Activated T-cell treated with anti-CD3 and anti-CD28 coated beads, Interleukin-2, amount 50 U/mL, for 48 hours (primary cell): Measurements from ENCODE around the gene RPUSD1.
A peak's percentile ranks its signal among the peaks of the same experiment; 100 is the strongest.
"Not testable (repeated sequence)": the region's sequence is repeated elsewhere in the genome, so short reads cannot be mapped to it uniquely, and the experiment has no call there.

ENCODE experiments used
- DNase-seq, 2 experiments: peaks; one replicate each; pipeline ENCODE4 v3.0.0-alpha.2; 2020

Gene RPUSD1, protein sequence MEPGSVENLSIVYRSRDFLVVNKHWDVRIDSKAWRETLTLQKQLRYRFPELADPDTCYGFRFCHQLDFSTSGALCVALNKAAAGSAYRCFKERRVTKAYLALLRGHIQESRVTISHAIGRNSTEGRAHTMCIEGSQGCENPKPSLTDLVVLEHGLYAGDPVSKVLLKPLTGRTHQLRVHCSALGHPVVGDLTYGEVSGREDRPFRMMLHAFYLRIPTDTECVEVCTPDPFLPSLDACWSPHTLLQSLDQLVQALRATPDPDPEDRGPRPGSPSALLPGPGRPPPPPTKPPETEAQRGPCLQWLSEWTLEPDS

DNA sequence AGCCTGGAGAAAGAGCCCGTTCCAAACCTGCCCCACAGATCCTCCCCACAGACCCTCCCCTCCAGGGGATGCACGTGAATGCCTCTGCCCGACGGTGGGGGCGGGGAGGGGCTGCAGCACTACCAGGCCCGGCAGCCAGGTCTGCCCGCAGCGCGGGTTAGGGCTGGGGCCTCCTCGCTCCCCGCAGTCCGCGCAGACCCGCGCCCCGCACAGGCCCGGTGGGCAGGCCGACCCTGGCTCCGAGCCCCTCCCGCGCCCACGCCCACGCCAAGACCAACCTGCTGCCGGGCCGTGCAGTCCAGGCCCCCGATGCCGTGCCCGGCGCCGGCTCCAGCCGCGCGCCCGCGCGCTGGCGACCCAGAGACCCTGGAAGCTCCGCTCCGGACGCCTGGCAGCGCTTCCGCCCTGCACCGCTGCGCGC lies at the start of gene RPUSD1:
Gene RPUSD1 (minus strand): TSS at position 404 of the 421 bp plus-strand sequence. CDS start 644 bp downstream, outside the sequence.
- no peak for DNase-seq

DNA sequence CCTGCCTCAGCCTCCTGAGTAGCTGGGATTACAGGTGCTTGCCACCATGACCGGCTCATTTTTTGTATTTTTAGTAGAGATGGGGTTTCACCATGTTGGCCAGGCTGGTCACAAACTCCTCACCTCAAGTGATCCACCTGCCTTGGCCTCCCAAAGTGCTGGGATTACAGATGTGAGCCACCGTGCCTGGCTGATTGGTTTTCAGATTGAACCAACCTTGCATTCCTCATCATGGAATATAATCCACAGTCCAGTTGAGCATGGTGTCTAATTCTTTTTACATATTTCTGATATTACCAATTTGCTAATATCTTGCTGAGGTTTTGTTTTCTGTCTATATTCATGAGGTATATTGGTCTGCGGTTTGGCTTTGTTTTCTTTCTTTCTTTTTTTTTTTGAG lies 48.6 kb upstream of the RPUSD1 start:
- DNase-seq = not testable (repeated sequence)

DNA sequence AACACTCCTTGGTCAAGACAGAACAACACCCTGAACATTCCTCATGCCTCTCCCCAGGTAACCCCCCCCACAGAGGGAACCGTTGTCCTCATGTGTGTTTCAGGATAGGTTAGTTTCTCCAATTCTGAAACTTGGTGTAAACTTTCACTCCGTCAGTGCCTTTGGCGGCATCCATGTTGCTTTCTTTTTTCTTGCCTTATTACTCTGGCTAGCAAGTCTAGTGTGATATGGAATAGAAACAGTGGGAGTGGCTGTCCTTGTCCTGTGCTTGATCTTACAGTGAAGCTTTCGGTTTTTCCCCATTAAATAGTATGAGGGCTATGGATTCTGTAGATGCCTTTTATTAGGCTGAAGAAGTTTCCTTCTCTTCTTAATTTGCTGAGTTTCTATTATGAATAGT lies 48.0 kb upstream of the RPUSD1 start:
- no peak for DNase-seq

DNA sequence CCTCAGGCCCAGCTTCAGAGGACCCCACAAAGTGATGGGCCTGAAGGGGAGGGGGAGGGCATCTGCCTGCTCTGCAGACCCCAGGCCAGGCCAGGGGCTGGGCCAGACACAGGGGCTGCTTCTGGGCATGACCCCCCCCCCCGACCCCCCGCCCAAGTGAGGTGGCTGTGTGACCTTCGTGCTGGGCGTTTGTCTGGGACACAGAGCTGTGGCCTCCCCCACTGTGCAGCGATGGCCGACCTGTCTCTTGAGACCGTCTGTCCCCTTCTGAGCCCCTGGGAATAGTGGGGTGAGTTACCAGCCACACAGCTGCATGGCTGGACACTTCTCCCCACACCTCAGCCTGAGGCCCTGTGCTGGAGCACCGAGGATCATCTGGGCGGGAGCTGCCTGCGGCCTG lies 47.2 kb upstream of the RPUSD1 start:
- no peak for DNase-seq

DNA sequence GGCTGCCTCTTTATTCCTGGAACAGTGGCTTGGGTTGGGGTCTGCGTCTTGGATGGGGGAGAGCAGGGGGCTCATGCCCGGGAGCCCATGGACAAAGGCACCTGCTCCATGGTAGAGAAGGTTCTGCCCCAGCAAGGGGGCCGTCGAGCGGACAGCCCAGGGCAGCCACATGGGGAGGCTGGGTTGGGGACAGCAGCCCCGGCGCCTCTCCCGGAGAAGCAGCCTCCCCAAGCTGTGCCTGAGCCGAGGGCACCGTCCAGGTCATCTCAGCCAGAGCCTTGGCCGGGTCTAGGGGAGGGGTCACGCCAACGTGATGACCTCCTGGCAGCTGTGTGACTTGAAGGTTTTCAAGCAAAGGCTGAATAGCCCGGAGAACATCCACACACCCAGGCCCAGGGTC lies 45.2 kb upstream of the RPUSD1 start:
- no peak for DNase-seq

DNA sequence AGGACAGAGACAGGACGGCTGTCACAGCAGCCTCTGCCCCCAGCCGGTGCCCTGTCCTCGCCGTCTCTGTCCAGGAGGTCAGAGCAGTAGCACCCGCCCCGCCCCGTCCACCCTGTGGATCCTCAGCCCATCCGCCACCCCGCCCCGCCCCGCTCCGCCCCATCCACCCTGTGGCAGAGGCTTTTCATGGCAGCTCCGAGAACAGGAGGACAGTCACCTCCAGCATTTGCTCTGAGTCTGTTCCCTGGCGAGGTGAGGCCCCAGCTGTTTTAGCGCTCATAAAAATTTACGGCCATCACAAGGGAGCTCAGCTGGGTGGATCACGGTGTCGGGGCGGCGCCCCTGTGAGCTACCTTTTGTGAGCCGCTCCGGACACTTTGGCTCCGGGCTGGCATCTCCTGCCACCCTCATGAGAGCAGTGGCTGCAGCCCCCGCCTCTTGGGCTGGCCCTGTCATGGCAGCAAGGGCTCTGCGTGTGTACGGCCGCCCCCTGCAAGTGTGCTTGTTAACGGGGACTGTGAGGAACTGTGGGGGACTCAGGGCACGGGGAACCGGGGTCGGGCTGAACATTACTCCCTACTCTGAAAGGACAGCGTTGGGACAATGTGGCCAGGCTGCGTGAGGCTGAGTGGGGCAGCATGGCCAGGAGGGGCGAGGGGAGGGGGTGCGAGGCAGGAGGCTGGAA lies 44.6 kb upstream of the RPUSD1 start:
- no peak for DNase-seq

DNA sequence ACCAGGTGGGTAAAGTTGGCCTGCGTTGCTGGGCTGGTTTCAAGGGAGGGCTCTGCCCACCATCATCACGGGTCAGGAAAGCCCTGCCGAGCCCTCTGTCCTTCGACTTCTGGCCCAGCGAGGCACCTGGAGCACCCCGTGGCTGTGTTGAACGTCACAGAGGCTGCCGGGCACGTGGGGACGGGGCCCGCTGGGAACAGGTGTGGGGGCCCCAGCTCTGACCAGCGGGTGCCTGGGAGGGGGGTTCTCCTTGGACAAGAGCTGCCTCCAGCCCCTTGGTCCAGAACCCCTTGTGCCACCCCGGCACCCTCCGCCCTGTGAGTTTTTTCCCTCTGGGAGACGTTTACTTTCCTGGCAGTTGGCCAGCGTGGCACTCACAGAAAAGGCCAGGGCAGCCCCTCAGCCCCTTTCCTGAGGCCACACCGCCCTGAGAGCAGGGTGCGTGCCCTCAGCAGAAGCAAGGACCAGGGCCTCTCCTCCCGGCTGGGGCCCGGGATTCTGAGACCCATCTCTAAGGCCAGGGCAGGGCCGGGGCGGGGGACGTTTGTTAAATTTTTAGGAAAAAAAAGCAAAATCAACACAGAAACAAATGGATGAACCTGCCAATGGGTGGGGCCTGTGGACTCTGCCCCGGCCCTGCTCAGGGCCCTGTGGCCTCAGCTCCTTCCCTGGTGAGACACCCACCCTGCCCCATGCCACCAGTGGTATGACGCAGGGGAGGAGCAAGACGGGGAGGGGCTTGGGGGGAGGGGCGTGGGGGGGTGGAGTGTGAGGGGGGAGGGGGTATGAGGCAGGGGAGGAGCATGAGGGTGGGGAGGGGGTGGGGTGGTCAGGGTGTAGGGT lies 43.6 kb upstream of the RPUSD1 start:
- DNase-seq = no peak

DNA sequence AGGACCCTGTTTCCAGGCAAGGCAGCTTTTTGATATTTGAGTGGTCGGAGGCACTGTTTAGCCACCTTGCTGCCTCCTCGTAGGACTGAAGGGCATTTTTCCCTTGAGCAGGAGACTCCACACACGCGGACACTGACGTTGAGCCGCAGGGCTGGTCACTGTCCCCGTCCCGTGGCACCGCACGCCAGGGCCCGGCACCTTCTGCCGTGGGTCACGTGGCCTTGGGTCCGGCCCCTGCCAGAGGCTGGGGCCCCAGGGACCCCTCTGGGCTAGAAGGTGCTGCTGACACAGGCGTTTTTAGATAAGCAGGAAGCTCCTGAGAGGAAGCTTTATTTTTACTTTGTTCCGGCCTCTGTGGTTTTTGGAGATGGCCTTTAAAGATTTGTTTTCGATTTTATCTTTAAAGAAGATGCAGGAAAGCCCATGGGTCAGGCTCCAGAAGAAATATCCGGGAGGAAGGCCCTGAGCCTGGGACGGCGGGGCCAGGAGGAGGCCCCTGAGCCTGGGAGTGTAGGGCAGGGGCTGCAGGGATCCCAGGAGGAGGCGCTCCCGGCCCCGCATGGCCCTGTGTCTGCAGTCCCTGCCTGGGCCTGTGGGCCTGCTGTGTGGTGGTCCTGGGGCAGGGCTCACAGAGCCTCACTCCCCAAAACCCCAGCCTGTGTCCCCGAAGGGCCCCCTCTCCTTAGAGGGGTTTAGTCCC lies 42.8 kb upstream of the RPUSD1 start:
- DNase-seq = no peak

DNA sequence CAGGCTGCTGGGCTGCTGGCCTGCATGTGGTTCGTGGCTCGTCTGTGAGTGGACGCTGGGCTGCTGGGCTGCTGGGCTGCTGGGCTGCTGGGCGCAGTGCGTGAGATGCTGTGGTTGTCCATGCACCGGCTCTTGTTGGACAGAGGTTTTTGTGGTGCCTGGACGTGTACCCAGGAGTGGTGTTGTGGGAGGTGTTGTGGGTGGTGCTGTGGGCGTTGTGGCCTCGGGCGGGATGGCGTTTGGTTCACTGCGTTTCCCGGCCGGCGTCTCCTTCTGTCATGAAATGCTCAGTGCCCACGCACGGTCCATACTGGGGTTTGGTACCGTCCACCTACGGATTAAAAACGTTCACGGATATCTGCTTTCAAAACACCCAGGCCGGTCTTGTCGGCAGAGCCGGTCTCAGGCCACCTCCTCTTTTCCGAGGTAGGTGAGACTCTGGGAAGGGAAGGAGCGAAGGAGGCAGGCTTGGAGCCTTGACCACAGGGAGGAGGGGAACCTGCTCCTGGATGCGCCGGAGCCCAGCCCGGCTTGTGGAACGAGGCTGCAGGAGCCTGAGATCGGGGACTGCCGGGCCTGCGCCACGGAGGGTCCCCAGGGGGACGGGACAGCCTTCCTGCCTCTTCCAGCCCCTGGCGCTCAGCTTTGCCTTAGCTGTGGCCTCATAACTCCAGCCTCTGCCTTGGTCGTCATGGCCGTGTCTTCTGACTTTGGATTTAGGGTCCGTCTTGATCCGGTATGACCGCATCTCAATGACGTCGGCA lies 42.1 kb upstream of the RPUSD1 start:
- no peak for DNase-seq

DNA sequence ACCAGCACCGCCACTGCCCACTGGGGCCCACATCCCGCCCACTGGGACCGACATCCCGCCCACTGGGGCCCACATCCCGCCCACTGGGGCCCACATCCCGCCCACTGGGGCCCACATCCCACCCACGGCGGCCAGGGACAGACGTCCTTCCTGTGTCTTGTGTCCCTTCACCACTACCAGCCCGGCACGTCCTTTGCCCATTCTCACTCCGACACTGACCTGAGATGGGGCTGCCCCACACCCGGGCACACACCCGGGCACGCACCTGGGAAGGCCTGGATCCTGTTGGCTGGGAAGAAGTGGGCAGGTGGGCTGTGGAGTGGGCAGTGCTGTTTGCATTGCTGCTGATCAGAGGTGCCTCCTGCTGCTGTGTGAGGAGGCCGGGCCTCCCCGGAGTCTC lies 40.7 kb upstream of the RPUSD1 start:
- DNase-seq = no peak

DNA sequence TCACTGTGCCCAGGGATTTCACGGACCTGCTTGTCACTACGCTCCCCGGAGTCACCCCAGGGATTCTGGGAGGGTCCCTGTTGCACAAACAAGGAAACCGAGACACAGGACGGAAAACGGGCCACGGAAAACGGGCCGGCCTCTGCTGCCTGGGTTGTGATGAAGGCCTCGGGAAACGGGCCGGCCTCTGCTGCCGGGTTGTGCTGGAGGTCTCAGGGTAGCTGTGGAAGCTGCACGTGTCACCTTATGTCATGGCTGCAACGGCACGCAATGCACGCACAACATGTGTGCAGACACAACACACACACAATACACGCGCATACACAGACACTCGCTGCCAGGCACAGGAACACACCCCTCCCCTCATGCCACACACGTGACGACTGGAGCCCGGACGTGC lies 39.3 kb upstream of the RPUSD1 start:
- DNase-seq = no peak

DNA sequence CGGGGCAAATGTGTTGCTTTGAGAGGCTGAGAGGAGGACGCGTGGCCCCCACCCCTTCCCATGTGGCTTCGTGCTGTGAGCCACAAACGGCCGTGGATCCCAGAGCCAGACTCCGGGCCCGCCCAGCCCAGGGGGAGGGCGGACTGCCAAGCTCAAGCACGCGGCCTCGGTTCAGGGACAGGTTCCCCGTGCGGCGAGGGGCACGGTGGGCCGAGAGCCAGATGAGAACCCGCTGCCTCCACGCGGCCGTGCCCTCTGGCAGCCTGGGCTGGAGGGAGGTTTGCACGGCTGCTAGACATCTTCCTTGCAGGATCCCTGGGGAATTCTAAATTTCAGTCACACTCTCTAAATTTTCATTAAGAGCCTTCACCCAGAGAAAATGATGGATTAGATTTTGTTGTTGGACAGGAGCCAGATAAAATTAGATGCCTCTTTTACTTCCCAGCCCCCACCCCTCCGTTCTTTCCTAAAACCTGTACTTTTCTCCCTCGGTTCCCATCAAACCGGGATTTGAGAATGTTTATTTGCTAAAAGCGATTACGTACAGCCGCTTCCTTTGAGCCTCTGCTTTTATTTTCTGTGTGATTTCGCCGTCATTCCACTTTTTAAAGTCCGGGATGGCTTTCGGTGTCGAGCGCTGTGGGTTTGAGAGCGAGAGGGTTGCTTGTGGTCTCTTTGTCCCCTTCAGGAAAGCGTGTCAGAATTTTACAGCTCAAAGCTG lies 37.3 kb upstream of the RPUSD1 start:
- no peak for DNase-seq

DNA sequence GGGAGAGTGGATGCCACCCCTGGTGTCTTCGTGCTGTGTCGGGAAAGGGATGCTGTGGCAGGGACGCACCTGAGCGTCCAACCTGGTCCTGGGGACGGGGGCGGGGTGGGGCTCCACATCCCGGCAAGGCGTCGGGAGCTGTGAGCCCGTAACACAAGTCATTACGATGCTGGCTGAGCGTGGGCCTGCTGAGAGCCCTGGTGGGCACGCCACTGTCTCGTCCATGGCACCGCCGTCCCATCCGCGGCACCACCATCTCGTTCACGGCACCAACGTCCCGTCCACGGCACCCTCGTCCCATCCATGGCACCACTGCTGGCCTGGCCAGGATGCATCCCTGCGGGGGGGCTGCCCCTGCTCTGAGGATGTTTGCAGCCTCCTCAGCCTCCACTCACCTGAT lies 36.4 kb upstream of the RPUSD1 start:
- no peak for DNase-seq

DNA sequence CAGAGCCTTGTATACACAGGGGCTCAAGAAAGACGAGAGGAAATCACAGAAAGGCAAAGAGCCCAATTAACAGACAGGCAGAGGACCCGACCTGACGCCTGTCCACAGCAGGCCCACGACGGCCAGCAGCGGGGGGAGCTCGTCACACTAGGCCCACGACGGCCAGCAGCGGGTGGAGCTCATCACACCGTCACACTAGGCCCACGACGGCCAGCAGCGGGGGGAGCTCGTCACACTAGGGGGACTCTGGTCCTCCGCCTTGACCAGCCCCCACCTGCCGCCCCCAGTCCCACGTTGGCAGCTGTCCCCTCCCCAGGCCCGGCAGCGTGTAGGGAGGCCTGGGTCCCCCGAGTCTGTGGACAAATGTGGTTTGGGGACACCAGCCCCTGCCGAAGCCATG lies 36.0 kb upstream of the RPUSD1 start:
- no peak for DNase-seq

DNA sequence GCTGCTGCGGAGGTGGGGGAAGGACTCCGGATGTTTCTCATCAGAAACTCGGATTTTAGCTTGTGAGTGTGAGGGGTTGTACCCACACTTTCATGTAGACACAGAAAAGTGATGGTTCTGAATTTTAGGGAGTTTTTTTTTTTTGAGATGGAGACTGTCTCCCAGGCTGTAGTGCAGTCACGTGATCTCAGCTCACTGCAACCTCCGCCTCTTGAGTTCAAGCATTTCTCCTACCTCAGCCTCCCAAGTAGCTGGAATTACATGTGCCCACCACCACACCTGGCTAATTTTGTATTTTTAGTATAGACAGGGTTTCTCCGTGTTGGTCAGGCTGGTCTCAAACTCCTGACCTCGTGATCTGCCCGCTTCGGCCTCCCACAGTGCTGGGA lies 34.7 kb upstream of the RPUSD1 start:
- no peak for DNase-seq

DNA sequence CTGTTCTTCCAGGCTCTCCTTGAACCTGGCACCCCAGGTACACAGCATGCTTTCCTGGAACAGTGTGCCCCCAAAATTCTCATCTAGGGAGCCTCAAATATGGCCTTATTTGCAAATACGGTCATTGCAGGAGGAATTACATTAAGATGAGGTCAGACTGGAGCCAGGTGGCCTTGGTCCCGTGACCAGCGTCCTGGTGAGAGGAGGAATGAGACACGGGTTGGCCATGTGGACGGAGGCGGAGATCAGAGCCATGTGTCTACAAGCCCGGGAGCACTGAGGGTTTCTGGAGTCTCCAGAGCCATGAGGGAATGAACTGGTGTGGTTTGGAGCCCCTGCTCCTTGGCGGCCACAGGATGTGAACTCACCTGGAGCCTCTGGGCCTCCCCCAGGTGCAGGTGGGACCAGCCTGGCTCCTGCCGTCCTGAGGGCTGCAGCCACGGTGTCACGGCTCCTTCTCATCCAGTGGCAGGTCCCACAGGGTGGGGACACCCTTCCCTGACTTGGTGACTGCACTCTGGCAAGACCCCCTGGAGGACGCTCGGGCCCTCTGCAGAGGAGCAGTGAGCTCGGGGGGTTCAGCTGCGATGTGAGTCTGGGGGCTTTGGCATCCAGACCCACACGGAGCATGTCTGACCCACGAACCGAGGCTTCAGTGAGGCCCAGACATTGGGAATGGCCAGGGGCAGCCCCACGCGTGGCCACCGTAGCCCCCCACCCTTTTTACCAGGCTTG lies 34.2 kb upstream of the RPUSD1 start:
- DNase-seq = no peak

DNA sequence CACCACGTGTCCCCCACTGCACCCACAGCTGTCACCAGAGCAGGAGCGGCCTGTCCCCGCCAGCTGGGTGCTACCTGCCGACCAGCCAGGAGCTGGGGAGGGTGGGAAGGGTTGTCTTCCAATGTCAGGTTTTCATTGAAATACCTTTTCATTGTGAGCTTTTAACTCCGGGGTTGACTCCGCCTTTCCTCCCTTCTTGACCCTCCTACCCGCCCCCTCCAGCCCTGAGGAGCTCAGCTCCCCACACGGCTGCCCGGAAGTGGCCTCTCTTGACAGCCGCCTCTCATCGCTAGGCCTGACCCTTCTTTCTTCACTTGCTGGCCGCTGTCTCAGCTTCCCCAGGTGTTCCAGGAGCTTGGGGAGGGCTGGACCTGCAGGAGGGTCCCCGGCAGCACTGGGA lies 33.6 kb upstream of the RPUSD1 start:
- DNase-seq = no peak

DNA sequence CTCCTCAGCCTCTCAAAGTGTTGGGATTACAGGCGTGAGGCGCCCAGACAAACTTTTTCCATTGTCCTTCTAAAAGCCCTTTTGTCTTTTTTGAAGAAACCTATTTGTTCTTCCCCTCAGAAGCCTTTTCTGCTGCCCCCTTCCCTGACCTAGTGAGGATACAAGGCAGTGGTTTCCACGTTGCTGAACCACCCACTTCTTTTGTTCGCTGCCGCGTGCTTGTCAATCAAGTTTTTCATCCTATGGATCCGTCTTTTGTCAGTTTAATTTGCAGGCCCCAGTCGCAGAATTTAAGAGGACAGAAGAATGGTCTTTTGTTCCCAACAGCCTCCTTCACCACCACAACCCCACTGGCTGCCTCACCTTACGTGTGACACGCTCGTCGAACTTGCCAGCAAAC lies 32.6 kb upstream of the RPUSD1 start:
- DNase-seq = no peak

DNA sequence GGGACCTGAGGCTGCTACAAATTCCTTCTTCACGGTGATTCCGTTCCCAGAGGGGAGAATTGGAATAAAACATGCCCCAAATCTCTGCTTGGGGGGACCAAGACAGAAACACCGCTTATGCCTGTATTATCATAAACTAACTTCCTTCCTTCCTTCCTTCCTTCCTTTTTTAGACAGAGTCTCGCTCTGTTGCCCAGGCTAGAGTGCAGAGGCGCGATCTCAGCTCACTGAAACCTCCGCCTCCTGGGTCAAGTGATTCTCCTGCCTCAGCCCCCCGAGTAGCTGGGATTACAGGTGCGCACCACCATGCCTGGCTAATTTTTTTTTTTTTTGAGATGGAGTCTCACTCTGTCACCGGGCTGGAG lies 31.8 kb upstream of the RPUSD1 start:
- DNase-seq = not testable (repeated sequence)

DNA sequence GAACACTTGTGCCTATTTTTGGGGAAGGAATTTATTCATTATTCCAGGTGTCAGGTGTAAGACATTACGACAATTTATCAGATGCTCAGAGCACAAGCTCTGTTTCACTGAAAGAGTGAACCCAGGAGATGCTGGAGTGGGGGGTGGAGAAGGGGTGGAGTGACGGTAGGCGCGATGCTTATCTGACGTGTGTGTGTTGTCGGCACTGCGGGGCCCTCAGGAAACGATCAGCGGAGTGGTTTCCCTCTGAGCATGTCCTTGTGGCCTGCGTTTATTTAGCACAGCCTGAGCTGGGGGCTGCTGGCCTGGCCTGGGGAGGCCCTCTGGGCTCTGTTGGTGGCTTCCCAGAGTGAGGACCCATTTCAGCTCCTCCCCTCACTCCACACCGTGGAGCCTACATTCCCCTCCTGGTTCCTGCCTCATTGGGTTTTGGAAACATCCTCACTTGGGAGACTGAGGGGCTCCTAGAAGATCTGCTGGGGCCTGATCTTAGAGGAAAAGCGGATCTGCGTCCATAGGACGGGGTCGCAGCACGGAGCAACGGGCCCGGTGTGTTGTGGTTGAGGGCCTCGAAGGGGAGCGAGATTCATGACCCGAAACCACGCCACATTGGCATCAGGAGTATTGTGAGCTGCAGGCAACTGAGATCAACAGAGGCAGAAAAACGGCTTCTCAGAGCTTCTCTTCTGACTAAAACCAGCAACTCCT lies 31.3 kb upstream of the RPUSD1 start:
- peak in 1 of 2 experiments; percentile 30 for DNase-seq
